GM19397 (cell line): ENCODE measurements around the gene ABL2.
"Not testable (repeated sequence)": the region's sequence is repeated elsewhere in the genome, so short reads cannot be mapped to it uniquely, and the experiment has no call there.

Experiments used
- ATAC-seq: cut with Tn5 transposase; IDR thresholded peaks from one replicate; pipeline ENCODE4 v1.9.1; 2021; ENCODE audit warnings: mild to moderate bottlenecking, moderate library complexity; ENCODE audit not compliant: unreplicated experiment

The ABL2 gene

GRCh38 chr1:179170468-179170770, 59.1 kb downstream of the ABL2 start:
- ATAC-seq: not testable (repeated sequence)

- no peak for ATAC-seq
These were observed 59.6 kb downstream of the ABL2 start for GRCh38 chr1:179169616-179170467.

- no peak for ATAC-seq
These were observed 60.9 kb downstream of the ABL2 start for GRCh38 chr1:179168536-179168935.

GRCh38 chr1:179167955-179168354, 61.5 kb downstream of the ABL2 start:
- no peak for ATAC-seq

- ATAC-seq: no peak
These were observed 62.1 kb downstream of the ABL2 start for GRCh38 chr1:179167418-179167777.

GRCh38 chr1:179166663-179167417, 62.6 kb downstream of the ABL2 start:
- ATAC-seq: no peak

GRCh38 chr1:179164494-179164893, 65.0 kb downstream of the ABL2 start:
- ATAC-seq: no peak

- no peak for ATAC-seq
These were observed 72.8 kb downstream of the ABL2 start for GRCh38 chr1:179156708-179157107.

GRCh38 chr1:179156026-179156425, 73.5 kb downstream of the ABL2 start:
- no peak for ATAC-seq

- no peak for ATAC-seq
These were observed 73.9 kb downstream of the ABL2 start for GRCh38 chr1:179155615-179156014.

- no peak for ATAC-seq
These were observed 75.0 kb downstream of the ABL2 start for GRCh38 chr1:179154437-179154836.

GRCh38 chr1:179153217-179153616, 76.3 kb downstream of the ABL2 start:
- ATAC-seq: no peak

GRCh38 chr1:179151908-179152682, 77.4 kb downstream of the ABL2 start:
- ATAC-seq: peak; percentile 57

GRCh38 chr1:179146911-179147310, 82.6 kb downstream of the ABL2 start:
- ATAC-seq: no peak

- ATAC-seq: no peak
These were observed 83.0 kb downstream of the ABL2 start for GRCh38 chr1:179146476-179146875.

- no peak for ATAC-seq
These were observed 84.0 kb downstream of the ABL2 start for GRCh38 chr1:179145521-179145920.

GRCh38 chr1:179144626-179145025, 84.9 kb downstream of the ABL2 start:
- ATAC-seq: no peak

GRCh38 chr1:179143322-179143721, 86.2 kb downstream of the ABL2 start:
- ATAC-seq: no peak

GRCh38 chr1:179142889-179143299, 86.6 kb downstream of the ABL2 start:
- ATAC-seq: no peak

GRCh38 chr1:179141592-179142251, 87.8 kb downstream of the ABL2 start:
- ATAC-seq: no peak

GRCh38 chr1:179138755-179139154, 90.7 kb downstream of the ABL2 start:
- ATAC-seq: not testable (repeated sequence)
